Suprapubic skin (tissue), 4 donors: Measurements from ENCODE around the gene PRSS3. TPM values are rescaled to one million over a fixed set of nuclear protein-coding genes. Genes with fewer than 3 reads are reported as not detected.
"Not testable (repeated sequence)": the region's sequence is repeated elsewhere in the genome, so short reads cannot be mapped to it uniquely, and the experiment has no call there.

Experiments used
- DNase-seq, 2 donors: peaks; one replicate each; pipeline ENCODE4 v3.0.0-alpha.2; 2019; ENCODE audit warnings: low spot score in 2 of 2
- H3K27ac ChIP-seq: fragments of 200-600 bp; sonication (generic); one replicate; pipeline ENCODE4 v1.5.1; 2019
- H3K27me3 ChIP-seq: fragments of 200-600 bp; sonication (generic); one replicate; pipeline ENCODE4 v1.5.1; 2019
- H3K36me3 ChIP-seq: fragments of 200-600 bp; sonication (generic); one replicate; pipeline ENCODE4 v1.5.1; 2019
- H3K4me1 ChIP-seq: fragments of 200-600 bp; sonication (generic); one replicate; pipeline ENCODE4 v1.5.1; 2019
- H3K4me3 ChIP-seq: fragments of 200-600 bp; sonication (generic); one replicate; pipeline ENCODE4 v1.5.1; 2019; ENCODE audit warnings: mild to moderate bottlenecking
- H3K9me3 ChIP-seq: fragments of 200-600 bp; sonication (generic); one replicate; pipeline ENCODE4 v1.5.1; 2019
- CTCF ChIP-seq, 2 donors: fragments of 200-600 bp in 1 of 2; fragments of 450-650 bp in 1 of 2; sonication (generic) in 1 of 2; IDR thresholded peaks; one replicate each; pipeline ENCODE4 v1.5.1; 2016 to 2019; ENCODE audit warnings: antibody characterized with exemption in 2 of 2, mild to moderate bottlenecking in 1 of 2, moderate library complexity in 1 of 2
- EP300 ChIP-seq: sonication (generic); formaldehyde crosslinking; IDR thresholded peaks from one replicate; pipeline ENCODE4 v1.6.1; 2017; ENCODE audit warnings: antibody characterized with exemption
- POLR2A ChIP-seq, 2 donors: fragments of 450-650 bp; IDR thresholded peaks; one replicate each; pipeline ENCODE4 v1.6.1; 2017; ENCODE audit warnings: antibody characterized with exemption in 2 of 2, mild to moderate bottlenecking in 2 of 2, moderate library complexity in 2 of 2
- POLR2AphosphoS5 ChIP-seq, 3 donors: sonication (generic); formaldehyde crosslinking; IDR thresholded peaks; one replicate each; pipeline ENCODE4 v1.6.1; 2017; ENCODE audit warnings: antibody characterized with exemption in 3 of 3
- WGBS: methylation state at CpG from one replicate; pipeline ENCODE4 v1.1.5; 2018; 5-methylcytosine and 5-hydroxymethylcytosine counted together
- total RNA-seq, 4 donors: library from RNA; depleted of rRNA; stranded (reverse); fragments of >200 nt; gene quantifications; one replicate each; pipeline ENCODE4 v1.1.0, GENCODE V29; 2016

PRSS3 gene
- total RNA-seq, 4 donors from 2014 or later, result 14.1 to 53.7 (median 25.1) TPM

GRCh38 chr9:33794560-33794959, 801 bp upstream of the PRSS3 start:
- no peak overlapping the region for H3K27ac ChIP-seq
- H3K4me1 ChIP-seq, result peaks cover 6% of the 10 kb centered on the region
- H3K27me3 ChIP-seq, result no peaks in the 10 kb centered on the region
- H3K4me3 ChIP-seq, result no peak overlapping the region
- no peak for TF ChIP-seq POLR2AphosphoS5 (IDR thresholded peaks at IDR 0.05)
- TF ChIP-seq EP300, result no peak
- TF ChIP-seq POLR2A (IDR thresholded peaks at IDR 0.05), result no peak
- TF ChIP-seq CTCF (IDR thresholded peaks at IDR 0.05), result no peak
- WGBS, result 86% methylated on average over 2 of the region's 2 CpGs
- H3K9me3 ChIP-seq, result no peaks in the 10 kb centered on the region
- no peak for DNase-seq
- no peaks in the 10 kb centered on the region for H3K36me3 ChIP-seq

GRCh38 chr9:33795819-33796218, 458 bp downstream of the PRSS3 start:
- H3K36me3 ChIP-seq, result no peaks in the 10 kb centered on the region
- no peak for TF ChIP-seq CTCF (IDR thresholded peaks at IDR 0.05)
- TF ChIP-seq POLR2A (IDR thresholded peaks at IDR 0.05), result no peak
- no peak for TF ChIP-seq POLR2AphosphoS5 (IDR thresholded peaks at IDR 0.05)
- TF ChIP-seq EP300, result no peak
- no peaks in the 10 kb centered on the region for H3K27me3 ChIP-seq
- H3K4me1 ChIP-seq, result peaks cover 6% of the 10 kb centered on the region
- no peak overlapping the region for H3K27ac ChIP-seq
- WGBS, result 39% methylated on average over 3 of the region's 4 CpGs
- H3K9me3 ChIP-seq, result no peaks in the 10 kb centered on the region
- H3K4me3 ChIP-seq, result no peak overlapping the region
- DNase-seq, result no peak

GRCh38 chr9:33796679-33797078, 1.3 kb downstream of the PRSS3 start:
- DNase-seq, H3K27me3 ChIP-seq, H3K9me3 ChIP-seq, H3K36me3 ChIP-seq, H3K27ac ChIP-seq, H3K4me3 ChIP-seq, H3K4me1 ChIP-seq: not testable (repeated sequence)
- WGBS, result 75% methylated on average over 5 of the region's 5 CpGs

GRCh38 chr9:33797837-33798236, 2.5 kb downstream of the PRSS3 start:
- no peak for DNase-seq
- WGBS, result 90% methylated on average over 8 of the region's 8 CpGs
- no peak for TF ChIP-seq EP300
- TF ChIP-seq CTCF (IDR thresholded peaks at IDR 0.05), result no peak
- no peak for TF ChIP-seq POLR2A (IDR thresholded peaks at IDR 0.05)
- TF ChIP-seq POLR2AphosphoS5 (IDR thresholded peaks at IDR 0.05), result no peak

GRCh38 chr9:33798545-33798944, 3.2 kb downstream of the PRSS3 start:
- Histone ChIP-seq H3K27ac (no peak overlapping the region), H3K9me3 (no peaks in the 10 kb centered on the region), H3K27me3 (no peaks in the 10 kb centered on the region), H3K4me3 (no peak overlapping the region), H3K4me1 (peaks cover 6% of the 10 kb centered on the region), H3K36me3 (no peaks in the 10 kb centered on the region)
- TF ChIP-seq POLR2AphosphoS5 (IDR thresholded peaks at IDR 0.05) (no peak), POLR2A (IDR thresholded peaks at IDR 0.05) (no peak), CTCF (IDR thresholded peaks at IDR 0.05) (no peak), EP300 (no peak)
- DNase-seq, result no peak
- 89% methylated on average over 10 of the region's 10 CpGs for WGBS

More at GRCh38 chr9:33797837-33798236, 2.5 kb downstream of the PRSS3 start:
- Histone ChIP-seq H3K27ac (no peak overlapping the region), H3K4me3 (no peak overlapping the region), H3K27me3 (no peaks in the 10 kb centered on the region), H3K36me3 (no peaks in the 10 kb centered on the region), H3K4me1 (peaks cover 6% of the 10 kb centered on the region), H3K9me3 (no peaks in the 10 kb centered on the region)
